ENCODE data around the gene EML2. TPM values are rescaled to one million over a fixed set of nuclear protein-coding genes. Genes with fewer than 3 reads are reported as not detected.
"Not testable (repeated sequence)": the region's sequence is repeated elsewhere in the genome, so short reads cannot be mapped to it uniquely, and the experiment has no call there.

Gene EML2
- total RNA-seq, 1 experiment from 2014 or later = 32.7 TPM

DNA sequence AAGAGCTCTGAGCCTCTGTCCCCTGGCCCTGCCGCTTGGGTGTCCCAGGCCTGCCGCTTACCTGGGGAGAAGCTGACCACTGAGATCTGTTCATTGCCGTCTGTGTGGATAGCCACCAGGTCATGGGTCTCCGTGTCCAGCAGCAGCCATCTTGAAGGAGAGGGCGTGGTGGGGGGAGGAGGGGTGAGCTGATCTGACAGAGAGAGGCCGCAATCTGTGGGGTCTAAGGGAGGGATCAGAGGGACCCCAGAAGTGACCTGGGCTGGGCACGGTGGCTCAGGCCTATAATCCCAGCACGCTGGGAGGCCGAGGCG, 22.5 kb downstream of the EML2 start:
- intact Hi-C loops (cut with micrococcal nuclease; ENCODE audit: unreplicated experiment) = no loop called here
- no TSS peak for BruUV-seq (replicated peaks)
- ATAC-seq = no peak
- TF ChIP-seq SIN3A (IDR thresholded peaks at IDR 0.05; ENCODE audit: borderline replicate concordance, insufficient read depth, low read depth, low read length) (no peak), POLR2AphosphoS5 (IDR thresholded peaks at IDR 0.05; ENCODE audit: low read depth, low read length) (no peak), TCF7L2 (IDR thresholded peaks at IDR 0.05; ENCODE audit: low read depth, low read length) (no peak)
- TF ChIP-seq, protein P1, sequence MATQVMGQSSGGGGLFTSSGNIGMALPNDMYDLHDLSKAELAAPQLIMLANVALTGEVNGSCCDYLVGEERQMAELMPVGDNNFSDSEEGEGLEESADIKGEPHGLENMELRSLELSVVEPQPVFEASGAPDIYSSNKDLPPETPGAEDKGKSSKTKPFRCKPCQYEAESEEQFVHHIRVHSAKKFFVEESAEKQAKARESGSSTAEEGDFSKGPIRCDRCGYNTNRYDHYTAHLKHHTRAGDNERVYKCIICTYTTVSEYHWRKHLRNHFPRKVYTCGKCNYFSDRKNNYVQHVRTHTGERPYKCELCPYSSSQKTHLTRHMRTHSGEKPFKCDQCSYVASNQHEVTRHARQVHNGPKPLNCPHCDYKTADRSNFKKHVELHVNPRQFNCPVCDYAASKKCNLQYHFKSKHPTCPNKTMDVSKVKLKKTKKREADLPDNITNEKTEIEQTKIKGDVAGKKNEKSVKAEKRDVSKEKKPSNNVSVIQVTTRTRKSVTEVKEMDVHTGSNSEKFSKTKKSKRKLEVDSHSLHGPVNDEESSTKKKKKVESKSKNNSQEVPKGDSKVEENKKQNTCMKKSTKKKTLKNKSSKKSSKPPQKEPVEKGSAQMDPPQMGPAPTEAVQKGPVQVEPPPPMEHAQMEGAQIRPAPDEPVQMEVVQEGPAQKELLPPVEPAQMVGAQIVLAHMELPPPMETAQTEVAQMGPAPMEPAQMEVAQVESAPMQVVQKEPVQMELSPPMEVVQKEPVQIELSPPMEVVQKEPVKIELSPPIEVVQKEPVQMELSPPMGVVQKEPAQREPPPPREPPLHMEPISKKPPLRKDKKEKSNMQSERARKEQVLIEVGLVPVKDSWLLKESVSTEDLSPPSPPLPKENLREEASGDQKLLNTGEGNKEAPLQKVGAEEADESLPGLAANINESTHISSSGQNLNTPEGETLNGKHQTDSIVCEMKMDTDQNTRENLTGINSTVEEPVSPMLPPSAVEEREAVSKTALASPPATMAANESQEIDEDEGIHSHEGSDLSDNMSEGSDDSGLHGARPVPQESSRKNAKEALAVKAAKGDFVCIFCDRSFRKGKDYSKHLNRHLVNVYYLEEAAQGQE (IDR thresholded peaks at IDR 0.05; ENCODE audit: insufficient read depth in 1 of 2, low read depth in 2 of 2, low read length in 1 of 2) = no peak
- TF ChIP-seq, protein P2, sequence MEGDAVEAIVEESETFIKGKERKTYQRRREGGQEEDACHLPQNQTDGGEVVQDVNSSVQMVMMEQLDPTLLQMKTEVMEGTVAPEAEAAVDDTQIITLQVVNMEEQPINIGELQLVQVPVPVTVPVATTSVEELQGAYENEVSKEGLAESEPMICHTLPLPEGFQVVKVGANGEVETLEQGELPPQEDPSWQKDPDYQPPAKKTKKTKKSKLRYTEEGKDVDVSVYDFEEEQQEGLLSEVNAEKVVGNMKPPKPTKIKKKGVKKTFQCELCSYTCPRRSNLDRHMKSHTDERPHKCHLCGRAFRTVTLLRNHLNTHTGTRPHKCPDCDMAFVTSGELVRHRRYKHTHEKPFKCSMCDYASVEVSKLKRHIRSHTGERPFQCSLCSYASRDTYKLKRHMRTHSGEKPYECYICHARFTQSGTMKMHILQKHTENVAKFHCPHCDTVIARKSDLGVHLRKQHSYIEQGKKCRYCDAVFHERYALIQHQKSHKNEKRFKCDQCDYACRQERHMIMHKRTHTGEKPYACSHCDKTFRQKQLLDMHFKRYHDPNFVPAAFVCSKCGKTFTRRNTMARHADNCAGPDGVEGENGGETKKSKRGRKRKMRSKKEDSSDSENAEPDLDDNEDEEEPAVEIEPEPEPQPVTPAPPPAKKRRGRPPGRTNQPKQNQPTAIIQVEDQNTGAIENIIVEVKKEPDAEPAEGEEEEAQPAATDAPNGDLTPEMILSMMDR (IDR thresholded peaks at IDR 0.05) = no peak
- Histone ChIP-seq H3K4me1 (ENCODE audit: control insufficient read depth, insufficient read depth, low read length) (peaks cover 5% of the 10 kb centered on the region; the same call in 1 of the 2 replicates), H3K27ac (ENCODE audit: low read length) (no peak overlapping the region), H3K27me3 (ENCODE audit: control insufficient read depth, insufficient read depth, low read length) (no peaks in the 10 kb centered on the region), H3K36me3 (ENCODE audit: control insufficient read depth, insufficient read depth, low read length) (no peaks in the 10 kb centered on the region), H3K4me3 (ENCODE audit: low read depth in 2 of 2, low read length in 2 of 2) (no peak overlapping the region), H3K9me3 (ENCODE audit: control insufficient read depth, insufficient read depth, low read depth, low read length) (no peaks in the 10 kb centered on the region)
- in situ Hi-C loops (cut with HindIII; ENCODE audit: low pct_unique_long_range_greater_than_20kb, low sequenced_read_pairs) = no loop called here
- DNase-seq (ENCODE audit: low read depth, low spot score) = no peak
- ChIA-PET CTCF (interaction anchor here (0.8 kb wide), 1 partner anchor 26 kb away, joined by 3 read pairs; no protein-coding TSS in a partner anchor), POLR2A (interaction anchor here (0.5 to 0.6 kb wide), 2 partner anchors 13 to 64 kb away, joined by 6 read pairs; no protein-coding TSS in a partner anchor)

DNA sequence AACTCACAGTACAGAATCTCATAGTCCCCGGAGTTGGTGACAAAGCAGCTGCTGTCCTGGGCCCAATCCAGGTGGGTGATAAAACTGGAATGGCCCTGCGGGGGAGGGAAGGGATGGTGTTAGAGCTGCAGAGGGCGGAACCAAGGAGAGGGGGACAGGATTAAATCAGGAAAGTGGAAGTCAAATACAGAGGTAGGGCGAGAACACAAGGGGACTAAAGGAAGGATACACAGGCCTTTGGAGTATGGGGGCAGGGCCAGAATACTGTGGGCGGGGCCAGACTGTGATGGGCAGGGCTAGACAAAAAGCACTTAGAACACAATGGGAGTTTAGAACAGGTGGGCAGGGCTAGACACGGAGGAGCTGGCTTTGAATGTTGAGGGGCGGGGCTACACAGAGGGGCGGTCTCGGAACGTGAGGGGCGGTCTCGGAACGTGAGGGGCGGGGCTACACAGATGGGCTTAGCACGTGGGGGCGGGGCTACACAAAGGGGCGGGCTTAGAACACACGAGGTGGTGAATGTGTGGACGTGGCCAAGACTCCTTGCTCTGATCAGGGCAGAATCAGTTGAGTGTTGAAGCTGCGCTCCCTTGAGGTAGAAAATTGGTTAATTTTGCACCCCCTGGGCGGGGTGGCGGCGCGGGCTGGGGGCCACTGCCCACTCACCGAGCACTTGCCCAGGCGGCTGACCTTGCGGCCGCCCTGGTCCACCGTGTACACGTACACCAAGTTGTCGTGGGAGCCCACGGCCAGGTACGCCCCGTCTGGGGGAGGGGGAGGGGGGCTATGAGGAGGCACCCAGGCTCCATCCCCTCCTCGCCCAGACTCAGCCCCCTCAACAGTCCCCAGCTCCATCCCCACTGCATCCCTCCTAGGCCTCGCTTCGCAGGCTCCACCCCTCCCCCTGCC, 23.1 kb downstream of the EML2 start:
- CTCF ChIA-PET = interaction anchor here (0.6 to 0.8 kb wide), 3 partner anchors 18 to 118 kb away, joined by 3 to 7 read pairs (median 4); no protein-coding TSS in a partner anchor
- peaks cover 5% of the 10 kb centered on the region; the same call in 1 of the 2 replicates for H3K4me1 ChIP-seq (ENCODE audit: control insufficient read depth, insufficient read depth, low read length)
- ATAC-seq = peak; percentile 82
- POLR2A ChIA-PET = interaction anchor here (0.5 to 0.6 kb wide), 4 partner anchors 12 to 65 kb away, joined by 3 to 8 read pairs (median 6); no protein-coding TSS in a partner anchor
- no peak overlapping the region for H3K27ac ChIP-seq (ENCODE audit: low read length)
- DNase-seq (ENCODE audit: low read depth, low spot score) = no peak
- TF ChIP-seq TCF7L2 (IDR thresholded peaks at IDR 0.05; ENCODE audit: low read depth, low read length) = no peak
- TF ChIP-seq, protein P2 (IDR thresholded peaks at IDR 0.05) = no peak
- TF ChIP-seq SIN3A (IDR thresholded peaks at IDR 0.05; ENCODE audit: borderline replicate concordance, insufficient read depth, low read depth, low read length) = no peak
- TF ChIP-seq, protein P1 (IDR thresholded peaks at IDR 0.05; ENCODE audit: insufficient read depth in 1 of 2, low read depth in 2 of 2, low read length in 1 of 2) = no peak
- TF ChIP-seq POLR2AphosphoS5 (IDR thresholded peaks at IDR 0.05; ENCODE audit: low read depth, low read length) = no peak
- BruUV-seq (replicated peaks) = no TSS peak
- no peaks in the 10 kb centered on the region for H3K9me3 ChIP-seq (ENCODE audit: control insufficient read depth, insufficient read depth, low read depth, low read length)
- no peaks in the 10 kb centered on the region for H3K27me3 ChIP-seq (ENCODE audit: control insufficient read depth, insufficient read depth, low read length)
- intact Hi-C loops (cut with micrococcal nuclease; ENCODE audit: unreplicated experiment) = no loop called here
- H3K36me3 ChIP-seq (ENCODE audit: control insufficient read depth, insufficient read depth, low read length) = no peaks in the 10 kb centered on the region
- no peak overlapping the region for H3K4me3 ChIP-seq (ENCODE audit: low read depth in 2 of 2, low read length in 2 of 2)
- in situ Hi-C loops (cut with HindIII; ENCODE audit: low pct_unique_long_range_greater_than_20kb, low sequenced_read_pairs) = no loop called here

DNA sequence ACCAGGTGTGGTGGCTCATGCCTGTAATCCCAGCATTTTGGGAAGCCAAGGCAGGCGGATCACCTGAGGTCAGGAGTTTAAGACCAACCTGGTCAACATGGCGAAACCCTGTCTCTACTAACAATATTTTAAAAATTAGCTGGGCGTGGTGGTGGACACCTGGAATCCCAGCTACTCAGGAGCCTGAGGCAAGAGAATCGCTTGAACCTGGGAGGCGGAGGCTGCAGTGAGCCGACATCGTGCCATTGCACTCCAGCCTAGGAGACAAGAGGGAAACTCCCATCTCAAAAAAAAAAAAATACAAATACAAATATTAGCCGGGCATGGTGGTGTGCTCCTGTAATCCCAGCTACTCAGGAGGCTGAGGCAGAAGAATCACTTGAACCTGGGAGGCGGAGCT, 24.1 kb downstream of the EML2 start:
- in situ Hi-C loops (cut with HindIII; ENCODE audit: low pct_unique_long_range_greater_than_20kb, low sequenced_read_pairs); H3K4me3 ChIP-seq (ENCODE audit: low read depth in 2 of 2, low read length in 2 of 2); CTCF ChIA-PET; POLR2A ChIA-PET; intact Hi-C loops (cut with micrococcal nuclease; ENCODE audit: unreplicated experiment); H3K27ac ChIP-seq (ENCODE audit: low read length); BruUV-seq (replicated peaks); H3K9me3 ChIP-seq (ENCODE audit: control insufficient read depth, insufficient read depth, low read depth, low read length); H3K4me1 ChIP-seq (ENCODE audit: control insufficient read depth, insufficient read depth, low read length); ATAC-seq; H3K36me3 ChIP-seq (ENCODE audit: control insufficient read depth, insufficient read depth, low read length); DNase-seq (ENCODE audit: low read depth, low spot score); H3K27me3 ChIP-seq (ENCODE audit: control insufficient read depth, insufficient read depth, low read length): not testable (repeated sequence)

Measured in Panc1 (cell line).